ENCODE measurements around the gene LAD1. TPM values are rescaled to one million over a fixed set of nuclear protein-coding genes. Genes with fewer than 3 reads are reported as not detected.

The LAD1 gene
- total RNA-seq, 1 donor from 2014 or later = 0.43 TPM

DNA sequence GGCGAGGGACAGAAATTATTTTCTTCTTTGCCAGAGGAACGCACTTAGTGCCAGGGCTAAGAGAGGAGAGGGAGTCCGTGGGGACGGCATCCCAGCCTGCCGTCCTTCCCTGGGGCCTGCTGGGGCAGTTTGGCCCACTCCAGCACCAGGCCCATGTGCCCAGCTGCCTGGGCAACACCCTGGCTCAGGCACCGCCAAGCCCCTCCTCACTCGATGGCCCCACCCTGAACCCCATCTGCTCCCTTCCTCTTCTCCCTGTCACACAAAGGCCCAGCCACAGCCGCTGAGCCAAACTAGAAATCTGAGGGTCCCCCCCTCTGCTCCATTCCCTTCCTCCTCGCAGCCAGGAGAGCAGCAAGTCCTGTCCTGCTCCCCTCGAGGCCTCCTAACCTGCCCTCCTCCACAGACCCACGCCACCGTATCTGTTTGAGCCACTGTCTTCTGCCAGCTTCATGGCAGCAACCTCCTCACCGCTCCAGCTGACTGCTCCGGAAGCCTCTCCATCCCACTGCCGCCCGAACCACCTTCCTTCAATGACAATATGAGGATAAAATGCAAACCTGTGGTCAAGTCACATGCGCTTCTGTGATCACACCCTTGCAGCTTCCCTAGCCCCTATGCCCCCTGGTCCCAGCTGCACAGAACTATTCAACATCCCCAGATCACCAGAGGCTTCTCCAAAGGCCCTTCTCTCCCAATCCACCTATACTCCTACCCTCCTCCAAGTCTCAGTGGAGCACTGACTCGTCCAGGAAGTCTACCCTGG lies 30.8 kb upstream of the LAD1 start:
- TF ChIP-seq, protein P1, sequence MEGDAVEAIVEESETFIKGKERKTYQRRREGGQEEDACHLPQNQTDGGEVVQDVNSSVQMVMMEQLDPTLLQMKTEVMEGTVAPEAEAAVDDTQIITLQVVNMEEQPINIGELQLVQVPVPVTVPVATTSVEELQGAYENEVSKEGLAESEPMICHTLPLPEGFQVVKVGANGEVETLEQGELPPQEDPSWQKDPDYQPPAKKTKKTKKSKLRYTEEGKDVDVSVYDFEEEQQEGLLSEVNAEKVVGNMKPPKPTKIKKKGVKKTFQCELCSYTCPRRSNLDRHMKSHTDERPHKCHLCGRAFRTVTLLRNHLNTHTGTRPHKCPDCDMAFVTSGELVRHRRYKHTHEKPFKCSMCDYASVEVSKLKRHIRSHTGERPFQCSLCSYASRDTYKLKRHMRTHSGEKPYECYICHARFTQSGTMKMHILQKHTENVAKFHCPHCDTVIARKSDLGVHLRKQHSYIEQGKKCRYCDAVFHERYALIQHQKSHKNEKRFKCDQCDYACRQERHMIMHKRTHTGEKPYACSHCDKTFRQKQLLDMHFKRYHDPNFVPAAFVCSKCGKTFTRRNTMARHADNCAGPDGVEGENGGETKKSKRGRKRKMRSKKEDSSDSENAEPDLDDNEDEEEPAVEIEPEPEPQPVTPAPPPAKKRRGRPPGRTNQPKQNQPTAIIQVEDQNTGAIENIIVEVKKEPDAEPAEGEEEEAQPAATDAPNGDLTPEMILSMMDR (IDR thresholded peaks at IDR 0.05) = no peak
- no peaks in the 10 kb centered on the region for H3K36me3 ChIP-seq
- no peak overlapping the region for H3K4me3 ChIP-seq
- intact Hi-C loops (cut with DNase I) = no loop called here
- H3K9me3 ChIP-seq = no peaks in the 10 kb centered on the region
- H3K27me3 ChIP-seq = no peaks in the 10 kb centered on the region
- DNase-seq (ENCODE audit: low spot score in 2 of 2) = no peak
- H3K27ac ChIP-seq = no peak overlapping the region
- no peaks in the 10 kb centered on the region for H3K4me1 ChIP-seq

DNA sequence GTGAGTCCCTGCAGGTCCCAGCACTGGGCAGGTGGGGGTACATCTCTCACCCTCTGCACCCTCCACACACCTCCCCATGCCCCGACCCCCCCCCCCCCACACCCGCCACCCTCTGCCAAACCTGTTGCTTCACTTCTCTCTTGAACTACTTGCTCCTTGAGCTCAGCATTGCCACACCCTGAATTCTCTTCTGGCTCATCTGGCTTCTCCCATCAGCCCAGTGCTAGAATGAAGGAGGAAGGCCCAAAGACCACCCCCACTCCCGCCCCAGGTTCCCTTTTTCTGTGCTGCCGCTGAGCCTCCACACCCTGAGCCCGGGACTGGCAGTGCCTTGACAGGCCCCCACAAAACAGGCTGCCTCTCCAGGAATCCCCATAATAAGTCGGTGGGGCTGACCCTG lies 28.8 kb upstream of the LAD1 start:
- Histone ChIP-seq H3K4me1 (no peaks in the 10 kb centered on the region), H3K27ac (no peak overlapping the region), H3K9me3 (no peaks in the 10 kb centered on the region), H3K4me3 (no peak overlapping the region), H3K27me3 (no peaks in the 10 kb centered on the region), H3K36me3 (no peaks in the 10 kb centered on the region)
- intact Hi-C loops (cut with DNase I) = no loop called here
- TF ChIP-seq, protein P1 (IDR thresholded peaks at IDR 0.05) = no peak
- no peak for DNase-seq (ENCODE audit: low spot score in 2 of 2)

DNA sequence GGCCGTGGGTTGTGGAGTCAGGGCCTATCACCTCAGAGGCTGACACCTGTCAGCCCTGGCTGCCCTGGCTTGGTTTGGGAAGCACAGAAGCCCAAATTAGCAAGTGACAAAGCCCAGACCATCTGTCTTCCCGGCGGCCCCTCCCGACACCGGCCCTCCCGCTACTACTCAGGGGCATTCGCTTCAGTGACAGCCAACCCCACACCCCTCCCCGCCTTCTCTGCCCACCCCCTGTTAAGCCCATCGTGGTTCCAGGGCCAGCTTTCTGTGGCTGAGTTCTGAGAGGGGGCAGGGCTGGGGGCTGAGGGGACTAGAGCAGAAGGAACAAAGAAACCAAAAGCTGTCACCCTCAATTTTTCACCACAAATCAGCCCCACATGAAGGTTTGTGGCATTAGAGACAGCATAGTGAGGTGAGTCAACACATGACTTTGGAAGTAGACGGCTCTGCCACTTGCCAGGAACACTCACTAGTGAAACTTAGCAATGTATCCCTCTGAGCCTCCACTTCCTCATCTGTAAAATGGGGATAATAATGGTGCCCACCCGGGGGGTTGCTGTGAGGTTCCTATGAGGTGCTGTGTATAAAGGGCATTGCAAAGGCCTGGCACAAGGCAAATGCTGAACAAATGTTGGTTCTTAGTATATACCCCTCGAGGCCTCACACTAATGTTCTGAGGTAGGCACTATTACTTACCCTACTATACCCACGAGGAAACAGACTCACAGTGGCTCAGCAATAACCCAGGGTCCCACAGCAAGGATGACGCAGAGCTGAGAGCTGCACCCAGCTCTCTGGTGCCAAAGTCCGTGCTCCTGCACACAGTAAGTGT lies 27.6 kb upstream of the LAD1 start:
- Histone ChIP-seq H3K27ac (no peak overlapping the region), H3K4me3 (no peak overlapping the region), H3K36me3 (no peaks in the 10 kb centered on the region), H3K9me3 (no peaks in the 10 kb centered on the region), H3K4me1 (no peaks in the 10 kb centered on the region), H3K27me3 (no peaks in the 10 kb centered on the region)
- DNase-seq (ENCODE audit: low spot score in 2 of 2) = no peak
- intact Hi-C loops (cut with DNase I) = no loop called here
- TF ChIP-seq, protein P1 (IDR thresholded peaks at IDR 0.05) = no peak

DNA sequence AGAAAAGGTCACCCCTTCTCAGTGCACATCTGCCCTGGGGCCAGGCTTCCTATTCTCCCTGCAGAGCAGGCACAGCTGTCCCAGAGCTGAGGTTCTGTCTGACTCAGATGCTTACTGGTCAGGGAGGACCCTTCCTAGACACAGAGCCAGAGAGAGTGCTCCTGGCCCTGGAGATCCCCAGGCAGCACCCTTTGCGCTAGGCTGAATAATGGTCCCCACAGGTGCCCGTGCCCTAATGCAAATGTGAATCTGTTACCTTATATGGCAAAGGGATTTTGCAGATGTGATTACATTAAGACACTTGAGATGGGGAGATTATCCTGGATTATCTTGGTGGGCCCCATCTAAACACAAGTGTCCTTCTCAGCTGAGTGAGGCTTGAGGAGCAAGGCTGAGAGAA lies 25.0 kb upstream of the LAD1 start:
- intact Hi-C loops (cut with DNase I) = no loop called here
- Histone ChIP-seq H3K27ac (no peak overlapping the region), H3K4me1 (no peaks in the 10 kb centered on the region), H3K4me3 (no peak overlapping the region), H3K27me3 (no peaks in the 10 kb centered on the region), H3K36me3 (no peaks in the 10 kb centered on the region), H3K9me3 (no peaks in the 10 kb centered on the region)
- TF ChIP-seq, protein P1 (IDR thresholded peaks at IDR 0.05) = no peak
- DNase-seq (ENCODE audit: low spot score in 2 of 2) = no peak

DNA sequence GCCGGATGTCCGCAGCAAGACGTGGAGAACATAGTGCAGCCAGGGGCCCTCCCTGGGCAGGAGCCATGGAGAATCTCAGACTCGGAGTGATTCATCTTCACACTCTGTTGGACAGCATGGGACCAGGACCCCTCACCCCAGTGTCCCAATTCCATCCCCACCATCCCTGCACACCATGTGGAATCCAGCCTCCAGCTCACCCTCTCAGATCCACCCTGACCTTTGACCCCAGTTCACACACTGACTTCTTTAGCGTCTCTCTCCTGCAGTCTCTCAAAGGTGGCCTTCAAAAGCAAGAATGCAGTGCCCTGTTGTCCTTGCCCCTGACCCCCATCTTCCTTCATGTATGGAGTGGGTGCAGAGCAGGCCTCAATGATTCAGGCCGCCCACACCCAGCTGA lies 24.5 kb upstream of the LAD1 start:
- no peak overlapping the region for H3K4me3 ChIP-seq
- no peaks in the 10 kb centered on the region for H3K36me3 ChIP-seq
- H3K4me1 ChIP-seq = no peaks in the 10 kb centered on the region
- intact Hi-C loops (cut with DNase I) = no loop called here
- no peaks in the 10 kb centered on the region for H3K27me3 ChIP-seq
- DNase-seq (ENCODE audit: low spot score in 2 of 2) = no peak
- no peak overlapping the region for H3K27ac ChIP-seq
- TF ChIP-seq, protein P1 (IDR thresholded peaks at IDR 0.05) = no peak
- no peaks in the 10 kb centered on the region for H3K9me3 ChIP-seq

Data from ascending aorta (tissue), 2 donors.